ENCODE measurements around the gene PLCB1.

DNA sequence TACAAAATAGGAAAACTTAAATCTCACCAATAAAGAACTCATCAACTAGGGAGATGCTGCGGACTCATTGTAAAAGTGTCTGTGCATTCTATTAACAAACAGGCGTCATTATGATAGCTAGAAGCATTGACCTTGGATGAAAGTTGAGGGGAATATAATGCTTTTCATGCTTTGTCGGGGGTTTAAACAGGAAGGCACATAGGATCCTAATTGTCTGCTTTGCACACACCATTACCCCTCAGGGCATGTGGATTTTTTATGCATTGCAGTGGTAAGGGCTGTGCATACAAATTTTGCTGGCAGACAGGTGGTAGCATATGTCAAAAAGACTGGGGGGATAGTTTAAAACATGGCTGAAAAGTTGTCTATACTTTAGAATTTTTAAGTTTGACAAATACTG is 488.9 kb downstream of the PLCB1 start:
- TF ChIP-seq, protein P1, sequence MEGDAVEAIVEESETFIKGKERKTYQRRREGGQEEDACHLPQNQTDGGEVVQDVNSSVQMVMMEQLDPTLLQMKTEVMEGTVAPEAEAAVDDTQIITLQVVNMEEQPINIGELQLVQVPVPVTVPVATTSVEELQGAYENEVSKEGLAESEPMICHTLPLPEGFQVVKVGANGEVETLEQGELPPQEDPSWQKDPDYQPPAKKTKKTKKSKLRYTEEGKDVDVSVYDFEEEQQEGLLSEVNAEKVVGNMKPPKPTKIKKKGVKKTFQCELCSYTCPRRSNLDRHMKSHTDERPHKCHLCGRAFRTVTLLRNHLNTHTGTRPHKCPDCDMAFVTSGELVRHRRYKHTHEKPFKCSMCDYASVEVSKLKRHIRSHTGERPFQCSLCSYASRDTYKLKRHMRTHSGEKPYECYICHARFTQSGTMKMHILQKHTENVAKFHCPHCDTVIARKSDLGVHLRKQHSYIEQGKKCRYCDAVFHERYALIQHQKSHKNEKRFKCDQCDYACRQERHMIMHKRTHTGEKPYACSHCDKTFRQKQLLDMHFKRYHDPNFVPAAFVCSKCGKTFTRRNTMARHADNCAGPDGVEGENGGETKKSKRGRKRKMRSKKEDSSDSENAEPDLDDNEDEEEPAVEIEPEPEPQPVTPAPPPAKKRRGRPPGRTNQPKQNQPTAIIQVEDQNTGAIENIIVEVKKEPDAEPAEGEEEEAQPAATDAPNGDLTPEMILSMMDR (conservative IDR thresholded peaks at IDR 0.05; ENCODE audit: low read depth in 2 of 2), result no peak
- TF ChIP-seq, protein P2, sequence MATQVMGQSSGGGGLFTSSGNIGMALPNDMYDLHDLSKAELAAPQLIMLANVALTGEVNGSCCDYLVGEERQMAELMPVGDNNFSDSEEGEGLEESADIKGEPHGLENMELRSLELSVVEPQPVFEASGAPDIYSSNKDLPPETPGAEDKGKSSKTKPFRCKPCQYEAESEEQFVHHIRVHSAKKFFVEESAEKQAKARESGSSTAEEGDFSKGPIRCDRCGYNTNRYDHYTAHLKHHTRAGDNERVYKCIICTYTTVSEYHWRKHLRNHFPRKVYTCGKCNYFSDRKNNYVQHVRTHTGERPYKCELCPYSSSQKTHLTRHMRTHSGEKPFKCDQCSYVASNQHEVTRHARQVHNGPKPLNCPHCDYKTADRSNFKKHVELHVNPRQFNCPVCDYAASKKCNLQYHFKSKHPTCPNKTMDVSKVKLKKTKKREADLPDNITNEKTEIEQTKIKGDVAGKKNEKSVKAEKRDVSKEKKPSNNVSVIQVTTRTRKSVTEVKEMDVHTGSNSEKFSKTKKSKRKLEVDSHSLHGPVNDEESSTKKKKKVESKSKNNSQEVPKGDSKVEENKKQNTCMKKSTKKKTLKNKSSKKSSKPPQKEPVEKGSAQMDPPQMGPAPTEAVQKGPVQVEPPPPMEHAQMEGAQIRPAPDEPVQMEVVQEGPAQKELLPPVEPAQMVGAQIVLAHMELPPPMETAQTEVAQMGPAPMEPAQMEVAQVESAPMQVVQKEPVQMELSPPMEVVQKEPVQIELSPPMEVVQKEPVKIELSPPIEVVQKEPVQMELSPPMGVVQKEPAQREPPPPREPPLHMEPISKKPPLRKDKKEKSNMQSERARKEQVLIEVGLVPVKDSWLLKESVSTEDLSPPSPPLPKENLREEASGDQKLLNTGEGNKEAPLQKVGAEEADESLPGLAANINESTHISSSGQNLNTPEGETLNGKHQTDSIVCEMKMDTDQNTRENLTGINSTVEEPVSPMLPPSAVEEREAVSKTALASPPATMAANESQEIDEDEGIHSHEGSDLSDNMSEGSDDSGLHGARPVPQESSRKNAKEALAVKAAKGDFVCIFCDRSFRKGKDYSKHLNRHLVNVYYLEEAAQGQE (IDR thresholded peaks at IDR 0.05; ENCODE audit: unreplicated experiment), result no peak
- no peak for TF ChIP-seq NANOG (IDR thresholded peaks at IDR 0.05; ENCODE audit: borderline replicate concordance)
- no peak for TF ChIP-seq JUNB (IDR thresholded peaks at IDR 0.05; ENCODE audit: unreplicated experiment)
- no peak for TF ChIP-seq POLR2AphosphoS5 (IDR thresholded peaks at IDR 0.05; ENCODE audit: low read depth)
- TF ChIP-seq EZH2 (IDR thresholded peaks at IDR 0.05; ENCODE audit: low read depth, unreplicated experiment), result no peak
